H1 (cell line): ENCODE measurements around the gene SPDYE4. TPM values are rescaled to one million over a fixed set of nuclear protein-coding genes. Genes with fewer than 3 reads are reported as not detected.

ENCODE experiments used
- CTCF ChIA-PET: fragments of 300-600 bp; sonication (Branson Sonifier 250); formaldehyde crosslinking; loops from one replicate; lab custom pipeline; 2021; ENCODE audit not compliant: partially characterized antibody; lab: Charles Lee
- POLR2A ChIA-PET: fragments of 300-600 bp; sonication (Branson Sonifier 250); formaldehyde crosslinking; loops from one replicate; lab custom pipeline; 2021; ENCODE audit warnings: inconsistent platforms; ENCODE audit not compliant: partially characterized antibody; lab: Charles Lee
- DNase-seq, 2 experiments: peaks; one replicate each; pipeline versions ENCODE4 v3.0.0 to v3.0.0-alpha.2; 2010 to 2022; ENCODE audit warnings: low spot score in 2 of 2, low read depth in 1 of 2, mixed read lengths in 1 of 2
- FAIRE-seq: peaks from 2 replicates; lab custom pipeline; 2011; peaks lifted over from hg19 to GRCh38; lab: Jason Lieb, UNC
- H2AFZ ChIP-seq: 2 replicates; pipeline ENCODE4 v1.8.1; 2012; ENCODE audit warnings: low read length, inconsistent platforms
- H2AK5ac ChIP-seq: 2 replicates; pipeline ENCODE4 v1.6.1; 2013; ENCODE audit warnings: low read depth, low read length
- H2BK120ac ChIP-seq: replicated peaks from 2 replicates; pipeline ENCODE3; 2013; ENCODE audit warnings: low read depth, low read length, inconsistent platforms
- H2BK12ac ChIP-seq: 2 replicates; pipeline ENCODE4 v1.6.1; 2013; ENCODE audit warnings: low read depth, low read length
- H2BK15ac ChIP-seq: 2 replicates; pipeline ENCODE4 v1.6.1; 2013; ENCODE audit warnings: low read length
- H2BK20ac ChIP-seq: 2 replicates; pipeline ENCODE4 v1.6.1; 2013; ENCODE audit warnings: low read length
- H2BK5ac ChIP-seq: 2 replicates; pipeline ENCODE4 v1.6.1; 2013; ENCODE audit warnings: low read depth, low read length
- H3K14ac ChIP-seq: 2 replicates; pipeline ENCODE4 v1.6.1; 2013; ENCODE audit warnings: inconsistent platforms; ENCODE audit not compliant: insufficient read length
- H3K18ac ChIP-seq: 2 replicates; pipeline ENCODE4 v1.6.1; 2013; ENCODE audit warnings: low read length; ENCODE audit errors: extremely low read depth
- H3K23ac ChIP-seq: 2 replicates; pipeline ENCODE4 v1.6.1; 2013; ENCODE audit warnings: inconsistent platforms; ENCODE audit not compliant: insufficient read length
- H3K23me2 ChIP-seq: 2 replicates; pipeline ENCODE4 v1.6.1; 2013; ENCODE audit warnings: low read depth, low read length
- H3K27ac ChIP-seq: 2 replicates; pipeline ENCODE4 v1.6.1; 2011; ENCODE audit warnings: low read depth, low read length, inconsistent platforms
- H3K27me3 ChIP-seq, 4 experiments: replicated peaks in 1 of 4; 1 replicate in 1 of 4; 2 replicates in 3 of 4; pipeline versions ENCODE4 v1.6.1 to v1.8.1; 2011 to 2013; ENCODE audit warnings: low read length in 3 of 4, mild to moderate bottlenecking in 3 of 4, inconsistent platforms in 2 of 4, mixed read lengths in 2 of 4, moderate library complexity in 1 of 4; ENCODE audit not compliant: control insufficient read depth in 3 of 4, insufficient read depth in 3 of 4; ENCODE audit errors: extremely low read depth in 1 of 4
- H3K36me3 ChIP-seq, 4 experiments: 2 replicates each; pipeline versions ENCODE4 v1.6.1 to v1.8.1; 2011 to 2013; ENCODE audit warnings: mild to moderate bottlenecking in 4 of 4, low read length in 3 of 4, moderate library complexity in 2 of 4, control low read depth in 1 of 4, inconsistent platforms in 1 of 4; ENCODE audit not compliant: insufficient read depth in 4 of 4, control insufficient read depth in 2 of 4
- H3K4ac ChIP-seq: replicated peaks from 2 replicates; pipeline ENCODE3; 2013; ENCODE audit warnings: low read length, low read depth, mixed read lengths, inconsistent platforms; ENCODE audit not compliant: insufficient read length
- H3K4me1 ChIP-seq, 4 experiments: replicated peaks in 1 of 4; 1 replicate in 1 of 4; 2 replicates in 3 of 4; pipeline versions ENCODE4 v1.6.1 to v1.8.1; 2011 to 2013; ENCODE audit warnings: low read length in 3 of 4, inconsistent platforms in 2 of 4, mixed read lengths in 1 of 4; ENCODE audit not compliant: insufficient read depth in 4 of 4, control insufficient read depth in 3 of 4
- H3K4me2 ChIP-seq, 2 experiments: 2 replicates each; pipeline versions ENCODE4 v1.6.1 to v1.8.1; 2011 to 2013; ENCODE audit warnings: low read depth in 2 of 2, low read length in 2 of 2, control low read depth in 1 of 2, inconsistent platforms in 1 of 2, mild to moderate bottlenecking in 1 of 2; ENCODE audit not compliant: insufficient read depth in 1 of 2
- H3K4me3 ChIP-seq, 4 experiments: fragments of 200-600, 300-600 bp in 1 of 4; sonication (generic), shearing (Covaris generic), sonication (Bioruptor Twin) in 1 of 4; 2 replicates each; pipeline versions ENCODE4 v1.5.1 to v1.8.1; 2011 to 2016; ENCODE audit warnings: low read length in 4 of 4, low read depth in 3 of 4, control low read depth in 2 of 4, inconsistent platforms in 2 of 4, mild to moderate bottlenecking in 2 of 4, mixed read lengths in 1 of 4, moderate library complexity in 1 of 4; ENCODE audit not compliant: insufficient read depth in 2 of 4; ENCODE audit errors: extremely low read depth in 1 of 4
- H3K56ac ChIP-seq: replicated peaks from 2 replicates; pipeline ENCODE3; 2013; ENCODE audit warnings: low read depth, mild to moderate bottlenecking, mixed read lengths, low read length, inconsistent platforms; ENCODE audit not compliant: insufficient read length
- H3K79me1 ChIP-seq: 2 replicates; pipeline ENCODE4 v1.6.1; 2013; ENCODE audit warnings: low read depth, low read length, control low read depth
- H3K79me2 ChIP-seq, 2 experiments: 2 replicates each; pipeline versions ENCODE4 v1.6.1 to v1.8.1; 2012 to 2013; ENCODE audit warnings: low read length in 2 of 2, mild to moderate bottlenecking in 2 of 2, inconsistent platforms in 1 of 2; ENCODE audit not compliant: insufficient read depth in 2 of 2, control insufficient read depth in 1 of 2
- H3K9ac ChIP-seq, 4 experiments: replicated peaks in 1 of 4; 1 replicate in 1 of 4; 2 replicates in 3 of 4; pipeline versions ENCODE4 v1.6.1 to v1.8.1; 2011 to 2013; ENCODE audit warnings: low read depth in 3 of 4, low read length in 3 of 4, control low read depth in 2 of 4, mild to moderate bottlenecking in 2 of 4, moderate library complexity in 2 of 4, inconsistent platforms in 1 of 4; ENCODE audit errors: extremely low read depth in 1 of 4
- H3K9me3 ChIP-seq, 2 experiments: 2 replicates each; pipeline versions ENCODE4 v1.6.1 to v1.8.1; 2012 to 2013; ENCODE audit warnings: mild to moderate bottlenecking in 2 of 2, moderate library complexity in 2 of 2, control low read depth in 1 of 2, inconsistent platforms in 1 of 2, low read depth in 1 of 2, low read length in 1 of 2, mixed read lengths in 1 of 2; ENCODE audit not compliant: insufficient read depth in 2 of 2
- H4K20me1 ChIP-seq, 2 experiments: replicated peaks in 1 of 2; 2 replicates each; pipeline versions ENCODE3 to v1.8.1; 2011 to 2013; ENCODE audit warnings: inconsistent platforms in 2 of 2, low read length in 2 of 2, mild to moderate bottlenecking in 1 of 2; ENCODE audit not compliant: insufficient read depth in 2 of 2, control insufficient read depth in 1 of 2
- H4K5ac ChIP-seq: 2 replicates; pipeline ENCODE4 v1.6.1; 2013; ENCODE audit warnings: low read length, low read depth, mixed read lengths, inconsistent platforms; ENCODE audit not compliant: insufficient read length
- H4K8ac ChIP-seq: 2 replicates; pipeline ENCODE4 v1.8.0; 2013; ENCODE audit warnings: mild to moderate bottlenecking, moderate library complexity, low read length, inconsistent platforms; ENCODE audit not compliant: insufficient read depth; ENCODE audit errors: extremely low read depth
- H4K91ac ChIP-seq: replicated peaks from 2 replicates; pipeline ENCODE3; 2013; ENCODE audit warnings: low read length, mixed read lengths, inconsistent platforms; ENCODE audit not compliant: insufficient read length
- BRCA1 ChIP-seq: IDR thresholded peaks from 2 replicates; pipeline ENCODE4 v1.6.1; 2012; ENCODE audit warnings: low read depth, low read length, improper control_type of control experiment
- FOSL1 ChIP-seq: IDR thresholded peaks from 2 replicates; pipeline ENCODE4 v1.6.1; 2011; ENCODE audit warnings: mild to moderate bottlenecking, low read depth, low read length, moderate library complexity; ENCODE audit not compliant: insufficient read depth
- POU5F1 ChIP-seq: IDR thresholded peaks from 2 replicates; pipeline ENCODE4 v1.6.1; 2011; ENCODE audit warnings: low read depth, mild to moderate bottlenecking, low read length, moderate library complexity
- RBBP5 ChIP-seq: IDR thresholded peaks from 2 replicates; pipeline ENCODE4 v1.7.1; 2012; ENCODE audit warnings: low read depth, mild to moderate bottlenecking, inconsistent platforms, low read length, moderate library complexity, borderline replicate concordance
- RXRA ChIP-seq: IDR thresholded peaks from 2 replicates; pipeline ENCODE4 v1.6.1; 2011; ENCODE audit warnings: low read depth, mild to moderate bottlenecking, low read length, moderate library complexity; ENCODE audit not compliant: insufficient read depth
- SAP30 ChIP-seq: fragments of 300-600 bp; sonication (generic); IDR thresholded peaks from 2 replicates; pipeline ENCODE4 v1.7.1; 2012; ENCODE audit warnings: low read length, moderate library complexity, mild to moderate bottlenecking, inconsistent platforms; ENCODE audit not compliant: insufficient read depth, insufficient replicate concordance
- SP1 ChIP-seq: IDR thresholded peaks from 2 replicates; pipeline ENCODE4 v1.6.1; 2011; ENCODE audit warnings: low read depth, low read length
- ZNF274 ChIP-seq: IDR thresholded peaks from 2 replicates; pipeline ENCODE4 v1.7.0; 2012; ENCODE audit warnings: low read length, borderline replicate concordance; ENCODE audit errors: extremely low read depth
- WGBS, 2 experiments: shearing (Covaris generic) in 1 of 2; methylation state at CpG; one replicate each; pipeline versions ENCODE4 v1.1.6 to v1.1.7; 2013 to 2015; ENCODE audit warnings: low lambda C conversion rate in 2 of 2, mixed read lengths in 2 of 2, inconsistent platforms in 1 of 2, low coverage in 1 of 2, missing lambda C conversion rate in 1 of 2; ENCODE audit not compliant: insufficient replicate concordance in 2 of 2, insufficient coverage in 1 of 2, insufficient read length in 1 of 2; ENCODE audit errors: extremely low coverage in 1 of 2, missing lambda C conversion rate in 1 of 2; 5-methylcytosine and 5-hydroxymethylcytosine counted together
- polyA plus RNA-seq, 7 experiments: library from polyadenylated mRNA; depleted of rRNA in 3 of 7; stranded (reverse) in 5 of 7; unstranded in 2 of 7; fragments of >200 nt in 5 of 7; fragments of 200-250 nt in 2 of 7; gene quantifications; 1 replicate in 5 of 7; 2 replicates in 1 of 7; 4 replicates in 1 of 7; pipeline versions ENCODE4 v1.2.1 to v1.2.3, GENCODE V29; 2011 to 2013; ENCODE audit warnings: missing spikeins in 2 of 7, mixed read lengths in 2 of 7
- total RNA-seq: library from RNA; stranded (reverse); fragmentation: NEBNext Ultra II Directional; extraction: Animal tissue kit (Norgen Biotek cat#: 25700); gene quantifications from 2 replicates; pipeline ENCODE4 v1.2.1, GENCODE V29; 2021
- TF ChIP-seq, protein P1 (sequence below): IDR thresholded peaks from 2 replicates; pipeline ENCODE4 v1.6.1; 2011; ENCODE audit warnings: low read length, improper control_type of control experiment

Gene SPDYE4
- total and polyA plus RNA-seq, 2 of the 8 experiments (the other 6 are each of a cell fraction or from before 2014, with no cell fraction given), result not detected

DNA sequence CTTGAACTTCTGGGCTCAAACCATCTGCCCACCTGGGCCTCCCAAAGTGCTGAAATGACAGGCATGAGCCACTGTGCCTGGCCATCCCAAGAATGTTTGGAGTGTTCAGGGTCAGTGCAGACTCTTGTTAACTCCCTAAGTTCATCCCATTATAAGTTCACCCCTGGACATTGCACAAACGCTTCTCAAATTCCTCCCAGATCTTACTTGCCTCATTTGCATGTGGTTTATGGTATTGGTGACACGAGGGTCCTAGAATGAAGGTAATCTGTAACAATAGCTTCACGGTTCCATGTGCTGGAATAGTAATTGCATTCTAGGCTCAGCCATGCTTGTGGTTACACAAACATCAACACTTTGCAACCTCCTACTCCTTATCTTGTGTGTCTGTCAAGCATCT, 8.7 kb downstream of the SPDYE4 start:
- Histone ChIP-seq H3K18ac (no peak overlapping the region), H4K91ac (no peak overlapping the region), H3K9ac (no peak overlapping the region), H2BK12ac (no peak overlapping the region), H3K27me3 (peaks cover 0 to 5% (median 0%) of the 10 kb centered on the region in 4 experiments; a peak in 2 of 7 replicates), H4K20me1 (no peaks in the 10 kb centered on the region), H3K79me2 (no peaks in the 10 kb centered on the region), H2AK5ac (no peak overlapping the region), H3K14ac (no peak overlapping the region), H3K9me3 (no peaks in the 10 kb centered on the region), H3K79me1 (no peaks in the 10 kb centered on the region), H3K36me3 (no peaks in the 10 kb centered on the region), H3K4ac (no peak overlapping the region), H4K5ac (no peak overlapping the region), H2BK5ac (no peak overlapping the region), H3K4me1 (peaks cover 0 to 5% (median 0%) of the 10 kb centered on the region in 4 experiments; a peak in 1 of 7 replicates), H3K27ac (no peak overlapping the region), H2BK120ac (no peak overlapping the region), H3K4me3 (no peak overlapping the region), H3K23ac (no peak overlapping the region), H3K23me2 (peaks cover 6% of the 10 kb centered on the region)
- WGBS, 2 experiments, result 91% methylated on average over 3 of the region's 3 CpGs; no CpG with 5 or more reads in 1 of the 2 experiments
- ChIA-PET CTCF (interaction anchor here (1.6 kb wide), 1 partner anchor 145 kb away, joined by 3 read pairs; no protein-coding TSS in a partner anchor), POLR2A (no interaction called here)
- no peak for DNase-seq
- TF ChIP-seq BRCA1 (no peak), POU5F1 (no peak), SP1 (no peak), SAP30 (no peak), FOSL1 (no peak), RBBP5 (no peak), ZNF274 (no peak), RXRA (no peak)
- TF ChIP-seq, protein P1, sequence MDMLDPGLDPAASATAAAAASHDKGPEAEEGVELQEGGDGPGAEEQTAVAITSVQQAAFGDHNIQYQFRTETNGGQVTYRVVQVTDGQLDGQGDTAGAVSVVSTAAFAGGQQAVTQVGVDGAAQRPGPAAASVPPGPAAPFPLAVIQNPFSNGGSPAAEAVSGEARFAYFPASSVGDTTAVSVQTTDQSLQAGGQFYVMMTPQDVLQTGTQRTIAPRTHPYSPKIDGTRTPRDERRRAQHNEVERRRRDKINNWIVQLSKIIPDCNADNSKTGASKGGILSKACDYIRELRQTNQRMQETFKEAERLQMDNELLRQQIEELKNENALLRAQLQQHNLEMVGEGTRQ, result no peak
- TF ChIP-seq, all 59 proteins: peak for 0
- Histone ChIP-seq H3K4me2 (no peak overlapping the region), H2BK15ac (no peak overlapping the region), H3K56ac (no peak overlapping the region), H4K8ac (no peak overlapping the region), H2AFZ (no peak overlapping the region), H2BK20ac (no peak overlapping the region)
- no peak for FAIRE-seq
